HEK293 (cell line): Measurements from ENCODE around the gene POLE3.

Experiments used
- ZNF140 ChIP-seq: fragments of 450-650 bp; formaldehyde crosslinking; IDR thresholded peaks from 2 replicates; pipeline ENCODE4 v1.5.1; 2016; ENCODE audit warnings: missing biosample characterization, missing genetic modification characterization
- ZNF148 ChIP-seq: fragments of 450-650 bp; formaldehyde crosslinking; IDR thresholded peaks from 2 replicates; pipeline ENCODE4 v1.5.0; 2017; ENCODE audit warnings: missing biosample characterization, missing genetic modification characterization, borderline replicate concordance
- ZNF174 ChIP-seq: fragments of 450-650 bp; formaldehyde crosslinking; IDR thresholded peaks from 2 replicates; pipeline ENCODE4 v1.5.0; 2017; ENCODE audit warnings: missing biosample characterization, mild to moderate bottlenecking, missing genetic modification characterization
- ZNF488 ChIP-seq: fragments of 450-650 bp; formaldehyde crosslinking; IDR thresholded peaks from 2 replicates; pipeline ENCODE4 v1.5.1; 2016; ENCODE audit warnings: missing biosample characterization, missing genetic modification characterization
- ZNF521 ChIP-seq: fragments of 450-650 bp; formaldehyde crosslinking; IDR thresholded peaks from 2 replicates; pipeline ENCODE4 v1.5.1; 2017; ENCODE audit warnings: missing biosample characterization, mild to moderate bottlenecking, missing genetic modification characterization
- ZNF629 ChIP-seq: fragments of 450-650 bp; formaldehyde crosslinking; IDR thresholded peaks from 2 replicates; pipeline ENCODE4 v1.5.1; 2017; ENCODE audit warnings: missing biosample characterization, missing genetic modification characterization
- ZNF76 ChIP-seq: fragments of 450-650 bp; formaldehyde crosslinking; IDR thresholded peaks from 2 replicates; pipeline ENCODE4; 2016; ENCODE audit warnings: low read depth, missing biosample characterization, missing genetic modification characterization, borderline replicate concordance
- TF ChIP-seq, protein P1 (sequence below): fragments of 450-650 bp; formaldehyde crosslinking; IDR thresholded peaks from 2 replicates; pipeline ENCODE4 v1.5.1; 2016; ENCODE audit warnings: missing biosample characterization, missing genetic modification characterization
- TF ChIP-seq, protein P2 (sequence below): fragments of 450-650 bp; formaldehyde crosslinking; IDR thresholded peaks from 2 replicates; pipeline ENCODE4 v1.5.1; 2016; ENCODE audit warnings: missing biosample characterization, missing genetic modification characterization, low read depth

DNA sequence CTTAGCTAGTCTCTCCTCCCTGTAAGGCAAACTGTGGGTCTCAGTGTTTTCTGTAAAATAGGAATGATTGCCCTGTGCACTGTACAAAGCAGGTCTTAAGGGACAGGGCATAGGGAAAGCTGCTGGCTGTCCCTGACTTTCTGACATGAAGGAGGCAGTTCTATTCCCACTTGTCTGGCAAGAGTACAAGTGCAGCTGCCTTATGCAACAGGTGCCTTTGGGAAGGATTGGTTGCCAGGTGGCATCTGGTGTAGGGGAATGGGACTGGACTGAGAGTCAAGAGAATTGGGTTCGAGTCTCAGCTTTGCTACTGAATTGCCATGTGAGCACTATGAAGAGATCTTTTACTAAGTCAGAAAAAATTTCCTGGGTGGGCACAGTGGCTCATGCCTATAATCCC, 51.1 kb downstream of the POLE3 start:
- TF ChIP-seq ZNF76 (tag by site-specific recombination) (no peak), ZNF521 (tag by site-specific recombination) (no peak), ZNF148 (no peak), ZNF140 (no peak), ZNF488 (tag by site-specific recombination) (no peak), ZNF174 (no peak), ZNF629 (tag by site-specific recombination) (no peak)
- TF ChIP-seq, protein P1, sequence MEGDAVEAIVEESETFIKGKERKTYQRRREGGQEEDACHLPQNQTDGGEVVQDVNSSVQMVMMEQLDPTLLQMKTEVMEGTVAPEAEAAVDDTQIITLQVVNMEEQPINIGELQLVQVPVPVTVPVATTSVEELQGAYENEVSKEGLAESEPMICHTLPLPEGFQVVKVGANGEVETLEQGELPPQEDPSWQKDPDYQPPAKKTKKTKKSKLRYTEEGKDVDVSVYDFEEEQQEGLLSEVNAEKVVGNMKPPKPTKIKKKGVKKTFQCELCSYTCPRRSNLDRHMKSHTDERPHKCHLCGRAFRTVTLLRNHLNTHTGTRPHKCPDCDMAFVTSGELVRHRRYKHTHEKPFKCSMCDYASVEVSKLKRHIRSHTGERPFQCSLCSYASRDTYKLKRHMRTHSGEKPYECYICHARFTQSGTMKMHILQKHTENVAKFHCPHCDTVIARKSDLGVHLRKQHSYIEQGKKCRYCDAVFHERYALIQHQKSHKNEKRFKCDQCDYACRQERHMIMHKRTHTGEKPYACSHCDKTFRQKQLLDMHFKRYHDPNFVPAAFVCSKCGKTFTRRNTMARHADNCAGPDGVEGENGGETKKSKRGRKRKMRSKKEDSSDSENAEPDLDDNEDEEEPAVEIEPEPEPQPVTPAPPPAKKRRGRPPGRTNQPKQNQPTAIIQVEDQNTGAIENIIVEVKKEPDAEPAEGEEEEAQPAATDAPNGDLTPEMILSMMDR (tag by site-specific recombination) = no peak
- TF ChIP-seq, protein P2, sequence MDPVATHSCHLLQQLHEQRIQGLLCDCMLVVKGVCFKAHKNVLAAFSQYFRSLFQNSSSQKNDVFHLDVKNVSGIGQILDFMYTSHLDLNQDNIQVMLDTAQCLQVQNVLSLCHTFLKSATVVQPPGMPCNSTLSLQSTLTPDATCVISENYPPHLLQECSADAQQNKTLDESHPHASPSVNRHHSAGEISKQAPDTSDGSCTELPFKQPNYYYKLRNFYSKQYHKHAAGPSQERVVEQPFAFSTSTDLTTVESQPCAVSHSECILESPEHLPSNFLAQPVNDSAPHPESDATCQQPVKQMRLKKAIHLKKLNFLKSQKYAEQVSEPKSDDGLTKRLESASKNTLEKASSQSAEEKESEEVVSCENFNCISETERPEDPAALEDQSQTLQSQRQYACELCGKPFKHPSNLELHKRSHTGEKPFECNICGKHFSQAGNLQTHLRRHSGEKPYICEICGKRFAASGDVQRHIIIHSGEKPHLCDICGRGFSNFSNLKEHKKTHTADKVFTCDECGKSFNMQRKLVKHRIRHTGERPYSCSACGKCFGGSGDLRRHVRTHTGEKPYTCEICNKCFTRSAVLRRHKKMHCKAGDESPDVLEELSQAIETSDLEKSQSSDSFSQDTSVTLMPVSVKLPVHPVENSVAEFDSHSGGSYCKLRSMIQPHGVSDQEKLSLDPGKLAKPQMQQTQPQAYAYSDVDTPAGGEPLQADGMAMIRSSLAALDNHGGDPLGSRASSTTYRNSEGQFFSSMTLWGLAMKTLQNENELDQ (tag by site-specific recombination) = no peak
